ENCODE results near the gene MAPKAPK5.
"Not testable (repeated sequence)": the region's sequence is repeated elsewhere in the genome, so short reads cannot be mapped to it uniquely, and the experiment has no call there.

MAPKAPK5 gene

GRCh38 chr12:111828338-111828979 is 13.6 kb upstream of the MAPKAPK5 start:
- H3K4me3 ChIP-seq (ENCODE audit: low read depth, low read length), result no peak overlapping the region
- DNase-seq (ENCODE audit: low read depth), result no peak
- no peak for TF ChIP-seq CTCF (IDR thresholded peaks at IDR 0.05; ENCODE audit: low read depth, low read length, missing control alignments)

- not testable (repeated sequence) for DNase-seq (ENCODE audit: low read depth); H3K4me3 ChIP-seq (ENCODE audit: low read depth, low read length)
These were observed 12.4 kb upstream of the MAPKAPK5 start for GRCh38 chr12:111829635-111830034.

GRCh38 chr12:111834740-111835386 is 7.2 kb upstream of the MAPKAPK5 start:
- not testable (repeated sequence) for H3K4me3 ChIP-seq (ENCODE audit: low read depth, low read length); DNase-seq (ENCODE audit: low read depth)

GRCh38 chr12:111835531-111836181 is 6.4 kb upstream of the MAPKAPK5 start:
- not testable (repeated sequence) for H3K4me3 ChIP-seq (ENCODE audit: low read depth, low read length); DNase-seq (ENCODE audit: low read depth)

GRCh38 chr12:111838353-111838752 is 3.7 kb upstream of the MAPKAPK5 start:
- H3K4me3 ChIP-seq (ENCODE audit: low read depth, low read length), result no peak overlapping the region
- DNase-seq (ENCODE audit: low read depth), result no peak
- TF ChIP-seq CTCF (IDR thresholded peaks at IDR 0.05; ENCODE audit: low read depth, low read length, missing control alignments), result no peak

GRCh38 chr12:111840807-111841206 is 1.2 kb upstream of the MAPKAPK5 start:
- TF ChIP-seq CTCF (IDR thresholded peaks at IDR 0.05; ENCODE audit: low read depth, low read length, missing control alignments), result no peak
- peak overlapping the region; percentile 92 for H3K4me3 ChIP-seq (ENCODE audit: low read depth, low read length)
- no peak for DNase-seq (ENCODE audit: low read depth)

- peak overlapping the region; percentile 92 for H3K4me3 ChIP-seq (ENCODE audit: low read depth, low read length)
- DNase-seq (ENCODE audit: low read depth), result no peak
- no peak for TF ChIP-seq CTCF (IDR thresholded peaks at IDR 0.05; ENCODE audit: low read depth, low read length, missing control alignments)
These were observed 735 bp upstream of the MAPKAPK5 start for GRCh38 chr12:111841236-111841749.

GRCh38 chr12:111842556-111843396 is 748 bp downstream of the MAPKAPK5 start:
- no peak for DNase-seq (ENCODE audit: low read depth)
- TF ChIP-seq CTCF (IDR thresholded peaks at IDR 0.05; ENCODE audit: low read depth, low read length, missing control alignments), result no peak
- peak overlapping the region; percentile 92 for H3K4me3 ChIP-seq (ENCODE audit: low read depth, low read length)
